Measurements from ENCODE around the gene PNMA8C. TPM values are rescaled to one million over a fixed set of nuclear protein-coding genes. Genes with fewer than 3 reads are reported as not detected.

PNMA8C gene
- total RNA-seq, 1 experiment from 2014 or later: not detected

GRCh38 chr19:46453661-46454060, 24.9 kb upstream of the PNMA8C start:
- H2AFZ ChIP-seq (ENCODE audit: low read length): no peak overlapping the region
- H3F3A ChIP-seq (ENCODE audit: low read length, unreplicated experiment): no peaks in the 10 kb centered on the region
- ChIA-PET POLR2A (ENCODE audit: unreplicated experiment) (no interaction called here), CTCF (no interaction called here)
- H3K4me3 ChIP-seq (ENCODE audit: low read length): no peak overlapping the region
- DNase-seq: no peak
- no TSS peak for BruUV-seq (replicated peaks)
- no peak for ATAC-seq
- no peak overlapping the region for H3K9ac ChIP-seq (ENCODE audit: low read length)
- H3K36me3 ChIP-seq (ENCODE audit: low read depth, low read length): no peaks in the 10 kb centered on the region
- TF ChIP-seq EZH2 (IDR thresholded peaks at IDR 0.05; ENCODE audit: low read length, unreplicated experiment) (no peak), EZH2phosphoT487 (IDR thresholded peaks at IDR 0.05; ENCODE audit: borderline replicate concordance, low read length) (no peak), CTCF (conservative IDR thresholded peaks at IDR 0.05; ENCODE audit: low read depth, low read length) (no peak)
- H3K4me2 ChIP-seq (ENCODE audit: low read length): no peak overlapping the region
- intact Hi-C loops (cut with micrococcal nuclease): no loop called here
- no peaks in the 10 kb centered on the region for H3K9me3 ChIP-seq (ENCODE audit: low read length)
- H3K4me1 ChIP-seq (ENCODE audit: insufficient read depth, low read length): no peaks in the 10 kb centered on the region
- no peaks in the 10 kb centered on the region for H3K9me2 ChIP-seq (replicated peaks; ENCODE audit: low read length)
- H3K27ac ChIP-seq (ENCODE audit: low read length): no peak overlapping the region
- no peaks in the 10 kb centered on the region for H3K27me3 ChIP-seq (ENCODE audit: low read length)
- no peaks in the 10 kb centered on the region for H4K20me1 ChIP-seq (ENCODE audit: low read length)
- H3K79me2 ChIP-seq (ENCODE audit: low read length): no peaks in the 10 kb centered on the region

GRCh38 chr19:46452186-46452585, 23.4 kb upstream of the PNMA8C start:
- Histone ChIP-seq H3K27ac (ENCODE audit: low read length) (no peak overlapping the region), H3K4me1 (ENCODE audit: insufficient read depth, low read length) (no peaks in the 10 kb centered on the region), H2AFZ (ENCODE audit: low read length) (no peak overlapping the region), H3K79me2 (ENCODE audit: low read length) (no peaks in the 10 kb centered on the region), H3K4me3 (ENCODE audit: low read length) (no peak overlapping the region), H3K9ac (ENCODE audit: low read length) (no peak overlapping the region), H3K9me3 (ENCODE audit: low read length) (no peaks in the 10 kb centered on the region), H3K9me2 (replicated peaks; ENCODE audit: low read length) (no peaks in the 10 kb centered on the region), H3F3A (ENCODE audit: low read length, unreplicated experiment) (no peaks in the 10 kb centered on the region), H3K4me2 (ENCODE audit: low read length) (no peak overlapping the region), H3K27me3 (ENCODE audit: low read length) (no peaks in the 10 kb centered on the region), H3K36me3 (ENCODE audit: low read depth, low read length) (no peaks in the 10 kb centered on the region), H4K20me1 (ENCODE audit: low read length) (no peaks in the 10 kb centered on the region)
- DNase-seq (no peak), ATAC-seq (no peak)
- intact Hi-C loops (cut with micrococcal nuclease): no loop called here
- POLR2A ChIA-PET (ENCODE audit: unreplicated experiment): no interaction called here
- CTCF ChIA-PET: no interaction called here
- BruUV-seq (replicated peaks): no TSS peak
- TF ChIP-seq CTCF (conservative IDR thresholded peaks at IDR 0.05; ENCODE audit: low read depth, low read length): no peak
- TF ChIP-seq EZH2 (IDR thresholded peaks at IDR 0.05; ENCODE audit: low read length, unreplicated experiment): no peak
- no peak for TF ChIP-seq EZH2phosphoT487 (IDR thresholded peaks at IDR 0.05; ENCODE audit: borderline replicate concordance, low read length)

GRCh38 chr19:46451352-46451751, 22.6 kb upstream of the PNMA8C start:
- Histone ChIP-seq H3K27me3 (ENCODE audit: low read length) (no peaks in the 10 kb centered on the region), H3K9me3 (ENCODE audit: low read length) (no peaks in the 10 kb centered on the region), H3F3A (ENCODE audit: low read length, unreplicated experiment) (no peaks in the 10 kb centered on the region), H3K4me3 (ENCODE audit: low read length) (no peak overlapping the region), H3K4me1 (ENCODE audit: insufficient read depth, low read length) (no peaks in the 10 kb centered on the region), H3K27ac (ENCODE audit: low read length) (no peak overlapping the region), H4K20me1 (ENCODE audit: low read length) (no peaks in the 10 kb centered on the region), H3K4me2 (ENCODE audit: low read length) (no peak overlapping the region), H3K36me3 (ENCODE audit: low read depth, low read length) (no peaks in the 10 kb centered on the region), H3K9ac (ENCODE audit: low read length) (no peak overlapping the region), H2AFZ (ENCODE audit: low read length) (no peak overlapping the region), H3K9me2 (replicated peaks; ENCODE audit: low read length) (no peaks in the 10 kb centered on the region), H3K79me2 (ENCODE audit: low read length) (no peaks in the 10 kb centered on the region)
- ChIA-PET CTCF (no interaction called here), POLR2A (ENCODE audit: unreplicated experiment) (no interaction called here)
- ATAC-seq: no peak
- no TSS peak for BruUV-seq (replicated peaks)
- intact Hi-C loops (cut with micrococcal nuclease): no loop called here
- no peak for DNase-seq
- TF ChIP-seq EZH2phosphoT487 (IDR thresholded peaks at IDR 0.05; ENCODE audit: borderline replicate concordance, low read length) (no peak), EZH2 (IDR thresholded peaks at IDR 0.05; ENCODE audit: low read length, unreplicated experiment) (no peak), CTCF (conservative IDR thresholded peaks at IDR 0.05; ENCODE audit: low read depth, low read length) (no peak)

Data from PC-3 (cell line).